HG03354 (cell line): ENCODE data around the gene NRP1.

Source experiments
- ATAC-seq: cut with Tn5 transposase; IDR thresholded peaks from one replicate; pipeline ENCODE4 v1.9.1; 2021; ENCODE audit warnings: mild to moderate bottlenecking; ENCODE audit not compliant: unreplicated experiment, poor library complexity, severe bottlenecking

The NRP1 gene

GRCh38 chr10:33298893-33299292, 35.6 kb downstream of the NRP1 start:
- ATAC-seq = no peak

GRCh38 chr10:33298110-33298509, 36.4 kb downstream of the NRP1 start:
- no peak for ATAC-seq

- no peak for ATAC-seq
Observed at GRCh38 chr10:33295851-33296250, 38.6 kb downstream of the NRP1 start.

- no peak for ATAC-seq
Observed at GRCh38 chr10:33293531-33294170, 40.8 kb downstream of the NRP1 start.

GRCh38 chr10:33293076-33293475, 41.4 kb downstream of the NRP1 start:
- ATAC-seq = no peak

GRCh38 chr10:33291053-33291592, 43.3 kb downstream of the NRP1 start:
- ATAC-seq = no peak

GRCh38 chr10:33290321-33291052, 44.0 kb downstream of the NRP1 start:
- no peak for ATAC-seq

- no peak for ATAC-seq
Observed at GRCh38 chr10:33289776-33290175, 44.7 kb downstream of the NRP1 start.

GRCh38 chr10:33288127-33288526, 46.3 kb downstream of the NRP1 start:
- no peak for ATAC-seq

GRCh38 chr10:33287112-33287511, 47.4 kb downstream of the NRP1 start:
- no peak for ATAC-seq

- ATAC-seq = no peak
Observed at GRCh38 chr10:33286157-33286934, 48.1 kb downstream of the NRP1 start.

GRCh38 chr10:33284945-33285344, 49.5 kb downstream of the NRP1 start:
- no peak for ATAC-seq

GRCh38 chr10:33279811-33280602, 54.5 kb downstream of the NRP1 start:
- no peak for ATAC-seq

GRCh38 chr10:33279276-33279675, 55.2 kb downstream of the NRP1 start:
- no peak for ATAC-seq

GRCh38 chr10:33278198-33278597, 56.3 kb downstream of the NRP1 start:
- no peak for ATAC-seq

GRCh38 chr10:33277135-33277536, 57.3 kb downstream of the NRP1 start:
- no peak for ATAC-seq

GRCh38 chr10:33276282-33276923, 58.1 kb downstream of the NRP1 start:
- no peak for ATAC-seq

- no peak for ATAC-seq
Observed at GRCh38 chr10:33274096-33274785, 60.2 kb downstream of the NRP1 start.
